GM21515 (cell line): Measurements from ENCODE around the gene IMMP2L.

Source experiments
- ATAC-seq: cut with Tn5 transposase; IDR thresholded peaks from one replicate; pipeline ENCODE4 v1.9.1; 2021; ENCODE audit not compliant: unreplicated experiment

IMMP2L gene

GRCh38 chr7:111012149-111012548 is 550.1 kb downstream of the IMMP2L start:
- ATAC-seq, result no peak

- ATAC-seq, result no peak
Measured at GRCh38 chr7:111011520-111011919, 550.8 kb downstream of the IMMP2L start.

- ATAC-seq, result no peak
Measured at GRCh38 chr7:111010798-111011197, 551.5 kb downstream of the IMMP2L start.

GRCh38 chr7:111009526-111010040 is 552.7 kb downstream of the IMMP2L start:
- ATAC-seq, result no peak

- ATAC-seq, result no peak
Measured at GRCh38 chr7:111006691-111007090, 555.6 kb downstream of the IMMP2L start.

- ATAC-seq, result no peak
Measured at GRCh38 chr7:111006040-111006439, 556.3 kb downstream of the IMMP2L start.

- ATAC-seq, result no peak
Measured at GRCh38 chr7:111005445-111005844, 556.8 kb downstream of the IMMP2L start.

GRCh38 chr7:111004310-111004901 is 557.9 kb downstream of the IMMP2L start:
- ATAC-seq, result no peak

- no peak for ATAC-seq
Measured at GRCh38 chr7:111003883-111004282, 558.4 kb downstream of the IMMP2L start.

GRCh38 chr7:110994028-110994967 is 568.0 kb downstream of the IMMP2L start:
- ATAC-seq, result no peak

GRCh38 chr7:110988890-110989501 is 573.3 kb downstream of the IMMP2L start:
- no peak for ATAC-seq

- no peak for ATAC-seq
Measured at GRCh38 chr7:110988348-110988747, 573.9 kb downstream of the IMMP2L start.

GRCh38 chr7:110987127-110987693 is 575.1 kb downstream of the IMMP2L start:
- no peak for ATAC-seq

GRCh38 chr7:110983822-110984456 is 578.4 kb downstream of the IMMP2L start:
- no peak for ATAC-seq

GRCh38 chr7:110977127-110977737 is 585.1 kb downstream of the IMMP2L start:
- ATAC-seq, result no peak

- ATAC-seq, result no peak
Measured at GRCh38 chr7:110975486-110975885, 586.8 kb downstream of the IMMP2L start.

- no peak for ATAC-seq
Measured at GRCh38 chr7:110974441-110974840, 587.9 kb downstream of the IMMP2L start.

GRCh38 chr7:110973196-110973990 is 588.9 kb downstream of the IMMP2L start:
- ATAC-seq, result no peak

GRCh38 chr7:110964775-110965174 is 597.5 kb downstream of the IMMP2L start:
- ATAC-seq, result no peak

- no peak for ATAC-seq
Measured at GRCh38 chr7:110962826-110963225, 599.5 kb downstream of the IMMP2L start.
